ENCODE measurements around the gene NUS1. TPM values are rescaled to one million over a fixed set of nuclear protein-coding genes. Genes with fewer than 3 reads are reported as not detected.

Gene NUS1
- total and polyA plus RNA-seq, 10 of the 15 experiments (the other 5 are each of a cell fraction or from before 2014, with no cell fraction given), result 16.7 to 46.5 (median 22.1) TPM

GRCh38 chr6:117666881-117667280 is 8.4 kb upstream of the NUS1 start:
- DNase-seq (ENCODE audit: low read depth, low spot score) (no peak), ATAC-seq (no peak), FAIRE-seq (no peak)
- peaks cover 3% of the 10 kb centered on the region; the same call in 2 of the 3 replicates for H3K9me3 ChIP-seq (replicated peaks; ENCODE audit: control insufficient read depth, insufficient read depth, low read length)
- intact Hi-C loops (cut with micrococcal nuclease; ENCODE audit: unreplicated experiment), result no loop called here
- 83% methylated on average over 1 of the region's 1 CpG for WGBS (ENCODE audit: insufficient coverage, insufficient replicate concordance, low lambda C conversion rate, missing lambda C conversion rate)
- no peaks in the 10 kb centered on the region for H3K79me2 ChIP-seq (ENCODE audit: control insufficient read depth, insufficient read depth, low read length)
- no peak overlapping the region for H3K4me2 ChIP-seq (ENCODE audit: control insufficient read depth, insufficient read depth)
- no peak overlapping the region for H3K4me3 ChIP-seq
- no peaks in the 10 kb centered on the region for H4K20me1 ChIP-seq (ENCODE audit: control insufficient read depth, insufficient read depth)
- in situ Hi-C loops (cut with MboI), result no loop called here
- TF ChIP-seq RAD51 (IDR thresholded peaks at IDR 0.05), result no peak
- TF ChIP-seq TCF3 (IDR thresholded peaks at IDR 0.05; ENCODE audit: borderline replicate concordance, insufficient read depth, low read depth, low read length), result no peak
- no peak for TF ChIP-seq IKZF2 (IDR thresholded peaks at IDR 0.05)
- no peak for TF ChIP-seq POLR2AphosphoS2 (IDR thresholded peaks at IDR 0.05; ENCODE audit: low read depth, low read length)
- TF ChIP-seq SMAD1 (IDR thresholded peaks at IDR 0.05; ENCODE audit: low read depth, partially characterized antibody), result no peak
- TF ChIP-seq NFXL1 (IDR thresholded peaks at IDR 0.05; ENCODE audit: borderline replicate concordance), result no peak
- TF ChIP-seq SMAD5 (IDR thresholded peaks at IDR 0.05; ENCODE audit: low read depth), result no peak
- no peak for TF ChIP-seq PAX8 (IDR thresholded peaks at IDR 0.05)
- TF ChIP-seq ELK1 (IDR thresholded peaks at IDR 0.05; ENCODE audit: low read depth, low read length), result no peak
- TF ChIP-seq SREBF2 (IDR thresholded peaks at IDR 0.05; ENCODE audit: low read length), result no peak
- H3K36me3 ChIP-seq (ENCODE audit: control insufficient read depth in 2 of 2, insufficient read depth in 2 of 2, low read length in 1 of 2), result no peaks in the 10 kb centered on the region; a peak in 1 of 4 replicates
- H3K4me1 ChIP-seq (ENCODE audit: control insufficient read depth, insufficient read depth, low read length), result no peaks in the 10 kb centered on the region
- ChIA-PET SMC1A (ENCODE audit: uncharacterized antibody, unreplicated experiment) (no interaction called here), POLR2A (no interaction called here), CTCF (no interaction called here), RAD21 (ENCODE audit: unreplicated experiment) (no interaction called here)
- no peaks in the 10 kb centered on the region for H3K27me3 ChIP-seq (replicated peaks in 1 of 2; ENCODE audit: control insufficient read depth in 2 of 2, insufficient read depth in 2 of 2, low read length in 1 of 2)
- H3K27ac ChIP-seq (ENCODE audit: control insufficient read depth, insufficient read depth), result no peak overlapping the region
- no TSS peak for BruUV-seq (replicated peaks)
- H3K9ac ChIP-seq (ENCODE audit: control insufficient read depth, insufficient read depth, low read length), result no peak overlapping the region
- no peak overlapping the region for H2AFZ ChIP-seq (ENCODE audit: control insufficient read depth, low read depth, low read length)
